ENCODE measurements around the gene TMEM256. TPM values are rescaled to one million over a fixed set of nuclear protein-coding genes. Genes with fewer than 3 reads are reported as not detected.

The TMEM256 gene
- polyA plus RNA-seq, 1 donor from 2014 or later: 161 TPM

- no peak overlapping the region for H2AFZ ChIP-seq (ENCODE audit: low read depth, low read length)
- H4K20me1 ChIP-seq (ENCODE audit: insufficient read depth): peaks cover 2% of the 10 kb centered on the region
- H3K27me3 ChIP-seq (ENCODE audit: insufficient read depth, low read depth, low read length): no peaks in the 10 kb centered on the region
- H3K9me3 ChIP-seq (ENCODE audit: low read length): no peaks in the 10 kb centered on the region
- no peak overlapping the region for H3K27ac ChIP-seq (ENCODE audit: low read length)
- H3K4me2 ChIP-seq (ENCODE audit: low read length): no peak overlapping the region
- no peak for TF ChIP-seq POLR2AphosphoS5 (IDR thresholded peaks at IDR 0.05)
- no peak for TF ChIP-seq SMC3 (conservative IDR thresholded peaks at IDR 0.05; ENCODE audit: poor library complexity)
- TF ChIP-seq RAD21 (conservative IDR thresholded peaks at IDR 0.05): no peak
- TF ChIP-seq EZH2 (IDR thresholded peaks at IDR 0.05; ENCODE audit: borderline replicate concordance, insufficient read depth, low read length, poor library complexity, severe bottlenecking): no peak
- TF ChIP-seq REST (IDR thresholded peaks at IDR 0.05; ENCODE audit: borderline replicate concordance): no peak
- TF ChIP-seq CTCF (IDR thresholded peaks at IDR 0.05; ENCODE audit: poor library complexity, severe bottlenecking): no peak
- no peak for TF ChIP-seq EP300 (conservative IDR thresholded peaks at IDR 0.05; ENCODE audit: poor library complexity, severe bottlenecking)
- no peak for TF ChIP-seq TAF1 (IDR thresholded peaks at IDR 0.05; ENCODE audit: low read depth)
- TF ChIP-seq MXI1 (conservative IDR thresholded peaks at IDR 0.05; ENCODE audit: poor library complexity, severe bottlenecking): no peak
- H3K9ac ChIP-seq (ENCODE audit: low read length): no peak overlapping the region
- H3K36me3 ChIP-seq (ENCODE audit: insufficient read depth, low read length): no peaks in the 10 kb centered on the region
- peaks cover 20% of the 10 kb centered on the region for H3K79me2 ChIP-seq (replicated peaks; ENCODE audit: insufficient read depth, low read length)
- H3K9me2 ChIP-seq (ENCODE audit: insufficient read depth, low read length): no peaks in the 10 kb centered on the region
- H3F3A ChIP-seq (ENCODE audit: insufficient read depth, low read length, poor library complexity, severe bottlenecking): no peaks in the 10 kb centered on the region
- no peak overlapping the region for H3K4me3 ChIP-seq (ENCODE audit: low read length)
Measured at GRCh38 chr17:7410634-7411426, 6.9 kb upstream of the TMEM256 start.

- no peak for TF ChIP-seq EZH2 (IDR thresholded peaks at IDR 0.05; ENCODE audit: borderline replicate concordance, insufficient read depth, low read length, poor library complexity, severe bottlenecking)
- no peak for TF ChIP-seq CTCF (IDR thresholded peaks at IDR 0.05; ENCODE audit: poor library complexity, severe bottlenecking)
- no peak for TF ChIP-seq EP300 (conservative IDR thresholded peaks at IDR 0.05; ENCODE audit: poor library complexity, severe bottlenecking)
- no peak for TF ChIP-seq RAD21 (conservative IDR thresholded peaks at IDR 0.05)
- no peak for TF ChIP-seq POLR2AphosphoS5 (IDR thresholded peaks at IDR 0.05)
- no peak for TF ChIP-seq MXI1 (conservative IDR thresholded peaks at IDR 0.05; ENCODE audit: poor library complexity, severe bottlenecking)
- no peak for TF ChIP-seq SMC3 (conservative IDR thresholded peaks at IDR 0.05; ENCODE audit: poor library complexity)
- TF ChIP-seq REST (IDR thresholded peaks at IDR 0.05; ENCODE audit: borderline replicate concordance): no peak
- TF ChIP-seq TAF1 (IDR thresholded peaks at IDR 0.05; ENCODE audit: low read depth): no peak
- no peak overlapping the region for H3K4me3 ChIP-seq (ENCODE audit: low read length)
- H2AFZ ChIP-seq (ENCODE audit: low read depth, low read length): no peak overlapping the region
- no peaks in the 10 kb centered on the region for H3K9me3 ChIP-seq (ENCODE audit: low read length)
- no peaks in the 10 kb centered on the region for H3F3A ChIP-seq (ENCODE audit: insufficient read depth, low read length, poor library complexity, severe bottlenecking)
- H4K20me1 ChIP-seq (ENCODE audit: insufficient read depth): peaks cover 2% of the 10 kb centered on the region
- H3K36me3 ChIP-seq (ENCODE audit: insufficient read depth, low read length): no peaks in the 10 kb centered on the region
- no peak overlapping the region for H3K27ac ChIP-seq (ENCODE audit: low read length)
- peaks cover 29% of the 10 kb centered on the region for H3K79me2 ChIP-seq (replicated peaks; ENCODE audit: insufficient read depth, low read length)
- no peaks in the 10 kb centered on the region for H3K27me3 ChIP-seq (ENCODE audit: insufficient read depth, low read depth, low read length)
- H3K9me2 ChIP-seq (ENCODE audit: insufficient read depth, low read length): no peaks in the 10 kb centered on the region
- H3K4me2 ChIP-seq (ENCODE audit: low read length): no peak overlapping the region
- no peak overlapping the region for H3K9ac ChIP-seq (ENCODE audit: low read length)
Measured at GRCh38 chr17:7409716-7410115, 5.8 kb upstream of the TMEM256 start.
